HG02588 (cell line): ENCODE data around the gene ZBTB7C.

Source experiments
- ATAC-seq: cut with Tn5 transposase; IDR thresholded peaks from one replicate; pipeline ENCODE4 v1.9.1; 2021; ENCODE audit warnings: mild to moderate bottlenecking, moderate library complexity; ENCODE audit not compliant: unreplicated experiment

The ZBTB7C gene

DNA sequence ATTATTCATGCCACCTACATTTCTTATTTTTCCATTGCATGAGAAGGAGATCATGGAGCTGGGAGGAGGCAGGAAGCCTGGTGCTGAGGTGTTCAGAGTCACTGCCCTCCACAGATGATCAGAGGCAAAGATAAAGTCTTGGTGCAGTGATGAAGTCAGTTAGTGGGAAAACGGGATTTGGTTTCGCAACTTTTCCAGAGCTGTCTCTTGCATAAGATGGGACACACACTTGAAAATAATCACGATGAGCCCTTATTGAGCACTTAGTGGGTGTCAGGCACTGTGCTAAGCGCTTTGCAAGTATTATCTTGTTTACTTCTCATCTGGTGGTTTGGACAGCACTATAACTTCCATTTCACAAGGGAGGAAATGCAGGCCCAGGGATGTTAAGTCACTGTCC, 256.6 kb downstream of the ZBTB7C start:
- no peak for ATAC-seq

DNA sequence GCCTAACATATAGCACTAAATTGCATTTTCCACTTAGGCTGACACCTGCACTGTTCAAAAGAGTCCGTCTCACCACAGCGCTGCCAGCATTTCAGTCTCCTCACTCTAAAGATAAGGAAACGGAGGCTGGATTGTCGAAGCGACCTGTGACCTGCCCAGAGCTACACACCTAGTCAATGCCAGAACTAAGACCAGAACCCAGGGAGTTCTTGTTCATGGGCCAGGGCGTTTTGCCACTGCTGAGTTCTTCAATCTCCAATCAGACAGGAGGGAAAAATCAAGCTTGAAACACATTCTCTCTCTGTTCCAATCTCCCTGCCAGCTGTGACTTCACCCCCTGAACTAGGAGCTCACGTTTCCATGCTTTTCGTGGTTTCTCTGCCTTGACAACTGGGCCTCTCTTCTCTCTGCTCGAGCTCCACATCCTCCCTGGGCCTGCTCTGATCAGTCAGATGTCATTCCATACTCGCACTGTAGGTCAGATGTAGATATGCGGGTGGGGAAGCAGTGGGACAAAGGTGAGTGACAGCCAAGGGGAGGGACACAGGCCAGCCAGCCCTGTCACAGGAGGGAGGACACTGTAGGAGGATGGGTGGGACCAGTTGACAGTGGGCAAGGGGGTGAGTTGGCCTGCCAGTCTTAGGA, 257.6 kb downstream of the ZBTB7C start:
- no peak for ATAC-seq

DNA sequence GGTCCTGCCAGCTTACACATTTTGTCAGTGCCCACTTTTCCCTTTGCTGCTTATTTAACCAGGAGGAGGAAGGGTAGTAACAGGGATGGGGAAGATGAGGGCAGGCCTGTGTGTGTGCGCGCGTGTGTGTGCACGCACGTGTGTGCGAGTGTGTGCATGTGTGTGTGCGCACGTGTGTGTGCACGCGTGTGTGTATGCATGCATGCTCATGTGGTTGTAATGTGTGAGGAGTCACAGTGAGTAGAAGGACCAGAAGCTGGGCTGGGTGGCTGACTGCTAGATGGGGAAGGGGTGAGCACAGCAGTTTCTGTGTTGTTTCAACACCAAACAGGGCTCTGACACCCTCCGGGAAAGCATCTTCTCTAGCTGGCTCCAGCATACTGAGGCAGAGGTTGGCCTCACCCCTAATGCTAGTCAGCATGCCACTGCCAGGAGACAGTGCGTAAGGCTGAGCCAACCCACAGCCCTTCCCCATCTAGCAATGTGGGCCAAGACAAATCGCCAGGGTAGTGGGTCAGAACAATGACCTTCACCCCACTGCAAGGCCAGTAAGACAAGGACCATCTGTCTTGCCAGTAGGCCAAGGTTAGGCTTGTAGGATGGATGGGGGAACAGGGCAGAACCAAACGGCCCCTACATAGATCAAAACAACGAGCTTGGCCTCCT, 260.0 kb downstream of the ZBTB7C start:
- no peak for ATAC-seq

DNA sequence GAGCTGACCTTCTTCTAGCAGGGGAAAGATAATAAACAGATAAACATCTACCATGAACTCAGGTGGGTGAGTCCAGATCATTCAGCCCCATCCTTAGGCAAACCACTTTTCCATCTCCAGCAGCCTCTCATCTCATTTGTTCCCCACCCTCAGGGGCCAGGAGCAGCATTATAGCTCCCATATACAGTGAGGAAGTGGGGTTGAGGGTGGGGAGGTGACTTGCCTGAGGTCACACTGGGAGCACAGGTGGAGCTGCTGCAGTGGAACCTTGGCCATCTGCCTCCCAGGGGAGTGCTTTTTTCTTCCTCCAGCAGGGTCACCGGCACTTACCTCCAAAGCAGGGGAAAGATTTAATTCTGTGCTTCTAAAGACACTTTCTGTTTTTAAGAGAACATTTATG, 266.2 kb downstream of the ZBTB7C start:
- no peak for ATAC-seq

DNA sequence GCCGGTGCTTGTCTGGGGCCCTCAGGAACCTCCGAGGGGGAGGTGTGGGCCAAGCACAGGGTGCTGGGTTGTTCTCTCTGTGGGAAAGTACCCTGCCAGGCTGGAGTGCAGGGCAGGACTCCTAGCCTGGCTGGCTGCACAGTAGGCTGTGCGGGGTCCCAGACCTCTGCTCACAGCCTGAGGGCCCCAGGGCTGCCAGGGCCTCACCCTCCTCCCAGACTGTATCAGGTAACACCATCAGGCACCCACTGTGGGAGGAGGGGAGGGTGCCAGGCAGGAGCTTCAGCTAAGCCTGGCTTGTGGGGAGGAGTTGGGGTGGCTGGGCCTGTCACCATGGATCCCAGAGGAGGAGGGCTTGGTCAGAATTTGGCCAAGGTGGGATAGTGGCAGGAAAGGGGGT, 266.8 kb downstream of the ZBTB7C start:
- ATAC-seq, result no peak

DNA sequence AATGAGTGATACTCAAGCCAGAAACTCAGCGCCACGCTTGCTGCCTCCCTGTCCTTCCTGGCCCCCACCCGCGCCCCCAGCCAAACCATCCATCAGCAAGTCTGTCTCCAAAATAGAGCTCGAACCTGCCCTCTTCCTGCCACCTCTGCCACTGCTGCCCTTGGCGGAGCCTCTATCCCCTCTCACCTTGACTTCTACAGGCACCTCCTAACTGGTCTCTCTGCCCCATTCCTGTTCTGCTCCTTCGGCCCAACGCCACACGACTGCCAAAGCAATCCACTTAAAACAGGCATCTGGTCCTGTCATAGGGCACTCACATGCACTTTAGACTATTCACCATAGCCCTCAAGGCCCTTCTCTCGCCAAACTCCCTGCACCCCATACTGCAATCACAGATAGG, 268.5 kb downstream of the ZBTB7C start:
- ATAC-seq, result no peak

DNA sequence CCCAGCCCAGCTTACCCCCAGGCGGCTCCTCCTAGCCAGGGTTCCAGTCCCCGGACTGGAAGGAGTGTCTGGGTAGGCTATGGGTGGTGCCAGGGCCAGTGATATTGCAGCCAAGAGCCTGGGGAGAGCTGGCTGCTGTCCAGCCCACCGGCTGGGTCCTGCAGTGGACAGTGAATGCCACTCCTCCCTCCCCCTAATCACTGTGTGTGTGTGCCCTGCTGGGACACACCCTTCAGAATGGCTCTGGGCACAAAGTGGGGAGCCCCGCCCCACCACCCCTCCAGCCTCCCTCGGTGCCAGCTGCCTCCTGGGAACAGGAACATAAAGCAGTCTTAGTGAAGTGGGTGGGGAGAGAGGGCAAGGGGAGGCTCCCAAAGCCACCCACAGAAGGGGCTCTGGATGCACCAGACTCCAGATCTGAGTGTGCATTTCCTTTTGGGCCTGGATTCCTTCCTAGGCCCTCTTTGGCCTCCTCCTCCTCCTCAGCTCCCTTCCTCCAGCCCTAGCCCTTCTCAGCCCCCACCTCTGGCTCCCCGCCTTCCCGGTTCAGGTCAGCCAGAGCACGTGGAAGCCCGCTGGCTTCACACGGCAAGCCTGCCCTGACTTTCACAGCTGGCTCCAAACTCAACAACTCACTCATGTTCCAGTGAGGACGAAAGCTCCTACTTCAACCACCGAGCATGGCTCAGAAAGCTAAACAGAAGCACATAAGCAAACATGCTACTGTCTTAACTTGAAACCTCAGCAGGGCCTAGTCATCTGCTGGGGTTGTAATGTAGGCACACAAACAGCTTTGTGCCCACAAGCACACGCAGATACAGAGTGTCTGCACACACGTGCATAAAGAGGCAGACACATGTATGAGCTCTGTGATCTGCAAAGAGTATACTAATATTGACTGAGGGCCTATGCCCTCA, 269.5 kb downstream of the ZBTB7C start:
- ATAC-seq, result no peak

DNA sequence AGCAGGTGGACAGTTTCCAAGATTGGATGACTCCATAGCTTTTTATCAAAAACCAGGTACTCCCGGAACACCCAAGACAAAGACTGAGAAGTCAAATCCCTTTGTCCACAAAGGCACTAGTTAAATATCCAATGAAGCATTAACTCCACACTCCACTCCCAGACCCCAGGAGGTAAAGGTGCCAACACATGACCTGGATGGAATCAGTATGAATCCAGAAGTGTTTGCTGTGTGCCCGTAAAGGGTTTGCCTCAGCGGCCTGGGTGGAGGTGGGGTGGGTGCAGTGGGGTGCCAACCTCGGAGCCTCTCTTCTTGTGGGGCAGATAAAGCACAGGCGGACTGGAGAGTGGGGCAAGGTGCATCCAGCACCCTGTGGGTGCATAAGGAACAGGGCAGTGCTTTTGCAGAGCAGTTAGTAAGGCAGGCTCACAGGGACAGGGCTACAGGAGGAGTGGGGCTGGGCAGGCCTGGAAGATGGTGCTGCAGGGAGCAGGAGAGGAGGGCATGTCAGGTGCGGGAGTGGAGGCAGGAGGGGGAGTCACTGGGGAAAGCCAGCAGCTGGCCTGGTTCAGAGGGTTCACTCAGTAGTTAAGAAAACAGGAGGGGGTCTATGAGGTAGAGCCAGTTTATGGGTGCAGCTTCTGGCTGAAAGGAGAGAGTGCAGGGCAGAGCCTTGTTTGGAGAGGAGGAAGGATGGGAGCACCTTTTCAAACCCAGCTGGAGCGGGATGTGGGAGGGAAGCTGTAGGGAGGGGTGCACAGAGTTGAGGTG, 270.3 kb downstream of the ZBTB7C start:
- ATAC-seq, result no peak

DNA sequence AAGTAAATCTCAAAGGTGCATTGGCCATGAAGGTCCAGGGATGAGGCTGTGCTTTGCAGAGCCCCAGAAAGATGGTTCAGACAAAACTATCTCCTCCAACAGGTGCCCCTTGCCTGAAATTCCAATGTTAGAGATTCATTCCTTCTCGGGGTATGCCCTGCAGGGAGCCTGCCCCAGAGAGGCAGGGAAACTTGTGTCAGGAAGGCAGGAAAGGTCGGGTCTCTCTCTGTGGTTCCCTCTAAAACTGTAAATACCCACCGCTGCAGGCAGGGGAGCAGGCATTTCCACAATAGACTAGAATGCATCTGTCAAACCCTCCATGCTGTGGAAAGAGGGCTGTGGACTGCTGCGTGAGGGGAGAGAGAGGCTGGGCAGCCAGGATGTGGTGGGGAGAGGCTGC, 271.0 kb downstream of the ZBTB7C start:
- no peak for ATAC-seq

DNA sequence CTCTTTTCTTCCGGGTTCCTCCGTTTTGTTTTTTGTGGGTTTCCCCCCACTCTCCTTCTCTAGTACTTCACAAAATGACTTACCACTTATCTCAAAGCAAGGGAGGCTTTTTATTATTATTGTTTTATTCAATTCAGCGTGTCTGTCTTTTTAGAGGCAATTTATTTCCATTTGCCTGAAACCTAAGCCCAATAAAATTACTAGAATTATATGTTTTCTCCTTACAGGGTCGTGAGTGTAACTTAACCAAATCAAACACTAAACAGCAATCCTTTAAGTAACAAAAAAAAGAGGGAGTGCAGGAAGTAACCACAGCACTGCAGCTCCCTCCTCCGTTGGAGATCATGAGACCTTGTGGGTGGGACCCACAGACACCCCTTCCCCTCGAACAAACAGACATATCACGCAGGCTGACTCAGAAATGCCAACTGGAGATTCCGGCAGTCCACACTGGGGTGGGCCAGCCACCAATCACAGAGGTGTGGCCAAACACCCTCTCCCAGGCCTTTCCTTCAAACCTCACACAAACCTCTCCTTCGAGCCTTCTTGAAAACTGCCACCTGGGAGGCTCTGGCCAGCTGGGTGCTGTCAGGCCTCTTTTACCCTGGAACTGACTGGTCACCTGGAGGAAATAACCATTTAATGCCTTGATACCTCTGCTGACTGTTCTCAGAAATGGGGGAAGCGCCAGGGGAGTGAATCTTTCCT, 271.7 kb downstream of the ZBTB7C start:
- no peak for ATAC-seq

DNA sequence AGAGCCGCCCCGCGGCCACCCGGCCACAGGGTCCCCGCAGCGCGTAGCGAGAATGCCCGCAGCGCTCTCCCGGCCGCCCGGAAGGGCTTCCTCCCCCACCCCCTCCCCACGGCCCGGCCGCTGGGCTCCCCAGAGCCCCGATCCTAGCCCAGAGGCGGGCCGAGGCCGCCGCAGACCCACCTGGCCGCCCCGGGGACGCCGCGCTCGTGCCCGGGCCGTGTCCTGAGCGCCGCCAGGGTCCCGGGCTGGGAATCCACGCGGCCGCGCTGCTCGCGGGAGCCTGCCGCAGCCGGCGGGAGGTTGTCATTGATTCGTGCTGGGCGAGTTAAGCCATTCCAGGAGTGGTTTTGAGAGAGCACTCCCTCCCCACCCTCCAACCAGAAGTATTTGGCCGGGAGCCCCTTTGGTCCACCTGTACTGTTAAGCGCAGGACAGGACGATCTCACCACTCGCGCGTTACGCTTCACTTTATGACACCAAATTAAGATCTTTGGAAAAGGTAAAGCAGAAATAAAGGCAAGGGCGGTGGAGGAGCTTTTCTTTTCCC, 272.3 kb downstream of the ZBTB7C start:
- ATAC-seq, result no peak

DNA sequence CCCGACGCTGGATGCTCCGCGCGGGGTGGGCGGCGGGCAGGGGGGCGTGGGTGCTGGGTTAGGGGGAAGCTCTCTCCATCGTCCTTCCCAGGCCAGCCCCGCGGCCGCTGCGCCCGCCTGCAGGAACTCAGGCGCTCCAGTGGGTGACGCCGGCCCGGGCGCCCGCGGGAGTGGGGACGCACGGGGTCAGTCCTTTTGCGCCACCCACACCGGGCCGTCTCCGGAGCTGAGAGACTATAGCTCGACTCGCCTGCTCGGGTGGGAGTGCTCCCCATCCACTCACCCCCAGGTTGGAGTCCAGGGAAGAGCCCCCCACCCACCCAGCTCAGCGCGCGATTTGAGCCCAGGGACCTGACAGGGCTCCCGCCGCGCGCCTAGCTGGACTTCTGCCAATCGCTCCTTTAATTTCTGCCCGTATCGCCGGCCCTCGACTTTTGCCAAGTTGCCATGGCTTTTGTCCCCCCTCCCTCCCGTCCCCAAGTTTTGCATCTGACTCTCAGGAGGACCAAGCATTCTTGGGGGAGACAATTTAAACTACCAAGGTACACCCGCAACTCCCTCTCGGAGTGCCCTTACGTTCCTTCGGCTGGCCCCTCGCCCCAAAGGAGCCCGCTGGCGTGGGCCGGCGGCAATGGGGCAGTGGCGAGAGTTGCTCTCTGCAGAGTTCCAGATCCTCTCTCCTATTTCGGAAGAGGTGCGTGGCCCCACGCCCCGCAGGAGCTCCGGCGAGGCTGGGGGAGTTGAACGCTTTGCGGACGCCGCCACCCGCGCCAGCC, 272.9 kb downstream of the ZBTB7C start:
- ATAC-seq, result no peak

DNA sequence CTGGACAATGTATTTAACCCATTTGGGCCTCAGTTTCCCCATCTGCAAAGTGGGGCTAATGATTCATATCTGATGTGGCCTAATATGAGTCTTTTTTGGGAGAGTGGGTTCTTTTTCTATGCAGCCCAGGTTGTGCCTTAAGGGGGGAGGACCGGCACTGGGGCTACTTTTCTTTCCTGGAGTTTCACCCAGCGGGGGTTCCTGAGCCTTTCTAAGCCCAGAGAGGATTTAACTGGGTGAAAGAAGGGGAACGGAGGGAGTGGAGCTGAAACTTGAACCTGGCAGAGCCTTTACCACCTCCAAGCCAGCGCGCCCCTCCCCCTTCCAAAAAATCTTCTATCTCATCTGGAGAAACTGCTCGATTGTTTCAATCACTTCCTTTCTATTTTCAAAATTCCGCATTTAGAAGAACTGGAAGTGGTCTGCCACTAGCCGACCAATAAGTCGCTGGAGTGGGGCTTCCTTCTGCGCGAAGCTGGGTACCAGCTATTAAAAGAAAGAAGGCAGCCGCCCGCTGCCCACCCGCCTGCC, 273.7 kb downstream of the ZBTB7C start:
- ATAC-seq, result no peak

DNA sequence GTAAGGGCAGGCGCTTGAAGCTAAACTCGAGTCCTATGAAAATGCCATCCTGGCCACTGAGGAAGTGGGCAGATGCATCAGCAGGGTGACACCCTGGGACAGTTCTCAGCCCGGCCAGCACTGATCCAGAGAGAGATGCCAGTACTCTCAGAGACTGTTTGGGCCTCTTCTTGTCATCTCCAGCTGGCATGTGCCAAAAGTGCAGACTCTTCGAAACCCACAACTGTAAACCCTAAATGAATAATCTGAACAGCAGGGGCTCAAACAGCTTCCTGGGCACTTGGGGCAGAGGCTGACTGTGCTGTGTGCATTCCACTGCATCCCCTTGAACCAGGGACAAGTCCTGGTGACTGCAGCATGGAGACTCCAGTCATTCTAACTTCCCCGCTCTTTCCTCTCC, 274.6 kb downstream of the ZBTB7C start:
- ATAC-seq, result no peak

DNA sequence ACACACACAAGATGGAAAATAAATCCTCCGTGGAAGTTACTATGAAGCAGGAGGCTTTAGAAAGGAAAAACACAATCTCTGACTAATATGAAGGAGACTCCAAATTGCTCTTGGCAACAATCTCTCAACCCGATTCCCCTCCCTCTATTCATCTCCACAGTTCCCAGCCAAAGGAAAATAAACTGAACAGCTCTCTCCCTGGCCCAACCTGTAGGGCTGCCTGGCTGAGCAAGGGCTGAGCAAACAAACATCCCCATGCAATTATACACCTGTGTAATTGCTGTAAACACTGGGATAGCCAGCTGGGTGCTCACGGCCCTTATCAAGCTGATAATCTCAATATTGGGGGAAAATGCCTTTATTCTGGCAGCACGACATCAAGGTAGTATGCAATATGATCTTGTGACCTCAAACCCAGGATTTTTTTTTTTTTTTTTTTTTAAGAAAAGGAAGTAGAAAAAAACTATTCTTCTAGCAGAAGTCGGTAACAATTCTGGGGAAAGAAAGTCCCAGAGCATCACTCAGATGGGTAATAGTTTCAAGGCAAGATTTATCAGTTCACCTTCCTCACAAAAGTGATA, 275.4 kb downstream of the ZBTB7C start:
- no peak for ATAC-seq

DNA sequence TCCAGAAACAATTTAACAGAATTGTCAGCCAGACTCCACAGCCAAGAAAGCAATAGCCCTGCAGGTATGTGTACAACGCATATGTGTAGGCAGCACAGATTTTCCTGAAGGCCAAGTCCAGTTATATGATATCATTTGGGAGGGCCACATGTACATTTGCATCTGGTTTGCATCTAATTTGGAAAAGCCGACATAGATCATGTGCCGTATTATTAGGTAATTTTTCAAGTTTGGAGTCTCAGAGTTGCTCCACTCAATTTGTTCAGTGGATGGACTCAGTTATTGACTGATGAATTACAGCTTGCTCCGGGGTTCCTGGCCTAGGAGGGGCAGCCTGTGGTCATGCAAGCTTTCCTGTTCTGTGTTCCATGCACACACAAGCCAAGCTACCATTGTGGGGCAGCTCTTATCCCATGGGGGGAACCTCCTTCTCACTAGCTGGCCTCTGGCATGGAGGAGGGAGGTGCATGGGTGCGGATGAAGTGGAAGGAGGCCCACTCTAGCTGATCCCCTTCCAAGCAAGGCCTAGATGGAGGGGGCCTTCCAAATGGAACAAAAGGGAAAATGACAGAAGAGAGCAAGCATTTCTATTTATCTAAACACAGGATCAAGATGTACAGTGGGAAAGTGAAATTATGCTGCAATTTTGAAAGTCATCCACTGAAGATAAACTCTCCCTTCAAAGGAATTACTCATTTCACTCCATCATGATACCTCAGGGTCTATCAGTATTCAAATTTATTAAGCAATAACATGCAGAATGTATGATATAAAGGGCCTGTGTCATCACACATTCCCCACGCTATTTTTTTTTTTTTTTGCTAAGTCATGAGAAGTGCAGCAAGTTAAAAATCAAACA, 276.2 kb downstream of the ZBTB7C start:
- ATAC-seq, result no peak

DNA sequence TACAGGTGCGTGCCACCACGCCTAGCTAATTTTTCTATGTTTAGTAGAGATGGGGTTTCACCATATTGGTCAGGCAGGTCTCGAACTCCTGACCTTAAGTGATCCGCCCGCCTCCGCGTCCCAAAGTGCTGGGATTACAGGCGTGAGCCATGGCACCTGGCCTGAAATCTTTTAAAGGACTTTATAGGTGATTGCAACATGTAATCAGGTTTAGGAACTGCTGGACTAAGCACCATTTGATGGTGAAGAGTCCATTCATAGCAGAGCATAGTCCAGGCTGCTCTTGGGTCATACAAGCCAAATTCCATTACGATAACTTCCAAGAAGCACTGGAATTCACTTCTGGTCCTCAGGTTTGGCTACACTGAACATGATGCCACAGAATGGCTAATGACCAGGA, 278.1 kb downstream of the ZBTB7C start:
- no peak for ATAC-seq

DNA sequence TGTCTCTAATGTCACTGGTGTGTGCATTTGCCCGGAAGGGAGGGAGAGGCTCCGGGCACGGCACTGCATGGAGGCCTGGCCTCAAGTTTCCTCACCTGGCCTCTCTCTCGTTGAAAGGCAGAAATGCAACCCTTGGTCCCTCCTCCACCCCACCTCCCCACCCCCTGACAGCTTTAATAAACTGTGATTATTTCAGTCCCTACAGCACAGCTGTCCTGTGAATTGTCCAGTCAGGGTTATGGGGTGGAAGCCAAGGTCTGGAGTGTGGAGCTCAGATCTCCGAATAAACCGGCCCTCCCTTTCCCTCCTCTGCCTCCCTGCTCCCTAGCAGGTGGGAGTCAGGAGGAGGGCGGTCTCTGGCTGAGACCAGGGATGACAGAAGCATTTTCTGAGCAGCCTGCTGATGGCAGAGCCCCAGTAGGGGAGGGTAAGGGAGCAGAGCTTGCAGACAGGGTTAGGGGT, 279.5 kb downstream of the ZBTB7C start:
- no peak for ATAC-seq
